Activated naive CD8-positive, alpha-beta T cell (primary cell): ENCODE data around the gene PPARA.
"Not testable (repeated sequence)": the region's sequence is repeated elsewhere in the genome, so short reads cannot be mapped to it uniquely, and the experiment has no call there.

Experiments used
- H3K27ac Mint-ChIP-seq: one replicate; pipeline ENCODE4 v1.8.0; 2021; ENCODE audit warnings: mixed read lengths
- H3K27me3 Mint-ChIP-seq: one replicate; pipeline ENCODE4 v1.8.0; 2021; ENCODE audit warnings: mixed read lengths
- H3K36me3 Mint-ChIP-seq: one replicate; pipeline ENCODE4 v1.8.0; 2021; ENCODE audit warnings: mixed read lengths
- H3K4me1 Mint-ChIP-seq: one replicate; pipeline ENCODE4 v1.8.0; 2021; ENCODE audit warnings: low read depth, mixed read lengths
- H3K4me3 Mint-ChIP-seq: one replicate; pipeline ENCODE4 v1.8.0; 2021; ENCODE audit warnings: mild to moderate bottlenecking, mixed read lengths
- H3K9me3 Mint-ChIP-seq: one replicate; pipeline ENCODE4 v1.8.0; 2021; ENCODE audit warnings: low read depth, mixed read lengths

Gene PPARA

DNA sequence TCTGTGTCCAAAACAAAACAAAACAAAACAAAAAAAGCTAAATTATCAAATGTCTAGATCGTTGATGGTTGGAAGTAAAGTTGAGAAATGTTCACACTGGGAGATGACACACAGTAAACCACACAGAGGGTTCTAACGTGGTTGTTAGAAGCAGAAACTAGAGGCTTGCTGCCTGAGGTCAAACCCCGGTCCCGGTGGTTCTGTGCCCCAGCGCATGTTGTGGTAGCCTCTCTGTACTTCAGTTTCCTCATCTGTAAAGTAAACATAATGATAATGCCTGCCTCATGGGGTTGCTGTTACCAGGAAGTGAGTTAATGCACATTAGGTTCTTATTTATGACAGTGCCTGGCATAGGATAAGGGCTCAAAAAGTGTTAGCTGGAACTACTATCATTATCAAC lies 33.4 kb downstream of the PPARA start:
- peaks cover 43% of the 10 kb centered on the region for H3K36me3 Mint-ChIP-seq
- no peak overlapping the region for H3K4me3 Mint-ChIP-seq
- H3K27me3 Mint-ChIP-seq, result no peaks in the 10 kb centered on the region
- no peaks in the 10 kb centered on the region for H3K4me1 Mint-ChIP-seq
- peaks cover 11% of the 10 kb centered on the region for H3K9me3 Mint-ChIP-seq
- no peak overlapping the region for H3K27ac Mint-ChIP-seq

GRCh38 chr22:46185283-46185682 lies 35.0 kb downstream of the PPARA start:
- H3K4me3 Mint-ChIP-seq, result no peak overlapping the region
- peaks cover 41% of the 10 kb centered on the region for H3K36me3 Mint-ChIP-seq
- no peaks in the 10 kb centered on the region for H3K4me1 Mint-ChIP-seq
- H3K27ac Mint-ChIP-seq, result no peak overlapping the region
- H3K9me3 Mint-ChIP-seq, result peaks cover 2% of the 10 kb centered on the region
- H3K27me3 Mint-ChIP-seq, result no peaks in the 10 kb centered on the region

DNA sequence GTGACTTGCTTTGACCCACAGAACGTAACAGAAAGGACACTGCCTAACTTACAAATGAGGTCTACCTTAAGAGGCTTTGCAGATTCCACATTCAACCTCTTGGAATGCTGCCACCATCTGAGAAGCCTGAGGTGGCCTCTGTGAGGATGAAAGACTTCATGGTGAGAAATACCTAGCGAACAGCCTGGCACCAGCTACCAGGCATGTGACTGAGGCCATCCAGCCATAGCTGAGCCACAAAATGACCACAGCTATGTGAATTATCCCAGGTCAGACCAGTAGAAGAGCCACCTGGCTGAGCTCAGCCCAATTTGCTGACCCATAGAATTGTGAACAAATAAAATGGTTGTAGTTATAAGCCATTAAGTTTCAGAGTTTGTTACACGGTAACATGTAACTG lies 37.5 kb downstream of the PPARA start:
- no peaks in the 10 kb centered on the region for H3K4me1 Mint-ChIP-seq
- no peak overlapping the region for H3K27ac Mint-ChIP-seq
- no peak overlapping the region for H3K4me3 Mint-ChIP-seq
- H3K36me3 Mint-ChIP-seq, result peaks cover 38% of the 10 kb centered on the region
- no peaks in the 10 kb centered on the region for H3K9me3 Mint-ChIP-seq
- H3K27me3 Mint-ChIP-seq, result no peaks in the 10 kb centered on the region

GRCh38 chr22:46192210-46192993 lies 42.1 kb downstream of the PPARA start:
- Mint-ChIP-seq H3K27me3 (no peaks in the 10 kb centered on the region), H3K4me1 (no peaks in the 10 kb centered on the region), H3K4me3 (no peak overlapping the region), H3K27ac (peak overlapping the region; percentile 2), H3K9me3 (no peaks in the 10 kb centered on the region), H3K36me3 (peaks cover 18% of the 10 kb centered on the region)

DNA sequence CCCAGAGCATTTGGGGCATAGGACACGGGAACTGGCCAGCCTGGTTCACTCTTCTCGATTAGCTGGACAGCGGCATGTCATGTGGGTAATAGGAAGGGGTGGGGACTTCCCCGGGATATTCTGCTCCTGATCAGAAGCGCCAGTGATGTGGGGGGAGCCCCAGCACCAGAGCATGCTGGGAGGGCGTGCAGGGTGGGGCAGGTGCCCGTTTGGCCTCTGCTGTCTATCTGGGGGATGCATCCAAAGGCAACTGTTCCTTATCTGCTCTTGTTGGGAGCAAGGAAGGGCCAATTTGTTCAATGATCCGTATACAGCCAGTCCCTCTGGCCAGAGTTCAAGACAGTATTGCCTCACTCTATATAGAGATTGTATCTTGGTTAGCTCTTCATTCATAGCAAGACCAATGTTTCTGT lies 43.6 kb downstream of the PPARA start:
- Mint-ChIP-seq H3K4me1 (no peaks in the 10 kb centered on the region), H3K9me3 (no peaks in the 10 kb centered on the region), H3K27ac (no peak overlapping the region), H3K4me3 (no peak overlapping the region), H3K27me3 (no peaks in the 10 kb centered on the region), H3K36me3 (peaks cover 16% of the 10 kb centered on the region)

GRCh38 chr22:46195487-46196165 lies 45.3 kb downstream of the PPARA start:
- H3K27ac Mint-ChIP-seq, result peak overlapping the region; percentile 35

GRCh38 chr22:46196278-46196677 lies 46.0 kb downstream of the PPARA start:
- H3K4me1 Mint-ChIP-seq, result no peaks in the 10 kb centered on the region
- H3K9me3 Mint-ChIP-seq, result no peaks in the 10 kb centered on the region
- no peak overlapping the region for H3K4me3 Mint-ChIP-seq
- no peaks in the 10 kb centered on the region for H3K27me3 Mint-ChIP-seq
- H3K36me3 Mint-ChIP-seq, result peaks cover 15% of the 10 kb centered on the region
- H3K27ac Mint-ChIP-seq, result no peak overlapping the region

More at GRCh38 chr22:46195487-46196165, 45.3 kb downstream of the PPARA start:
- Mint-ChIP-seq H3K36me3 (peaks cover 13% of the 10 kb centered on the region), H3K4me3 (no peak overlapping the region), H3K4me1 (no peaks in the 10 kb centered on the region), H3K27me3 (no peaks in the 10 kb centered on the region), H3K9me3 (no peaks in the 10 kb centered on the region)

DNA sequence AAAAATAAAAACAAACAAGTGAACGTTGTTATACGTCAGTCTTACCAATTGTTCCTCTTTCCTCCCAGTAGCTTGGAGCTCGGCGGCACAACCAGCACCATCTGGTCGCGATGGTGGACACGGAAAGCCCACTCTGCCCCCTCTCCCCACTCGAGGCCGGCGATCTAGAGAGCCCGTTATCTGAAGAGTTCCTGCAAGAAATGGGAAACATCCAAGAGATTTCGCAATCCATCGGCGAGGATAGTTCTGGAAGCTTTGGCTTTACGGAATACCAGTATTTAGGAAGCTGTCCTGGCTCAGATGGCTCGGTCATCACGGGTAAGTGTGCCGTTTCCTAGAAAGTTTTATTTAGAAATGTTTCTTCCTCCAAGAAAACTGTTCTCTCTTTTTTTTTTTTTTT lies 47.9 kb downstream of the PPARA start:
- no peak overlapping the region for H3K4me3 Mint-ChIP-seq
- peaks cover 8% of the 10 kb centered on the region for H3K36me3 Mint-ChIP-seq
- H3K4me1 Mint-ChIP-seq, result no peaks in the 10 kb centered on the region
- H3K27me3 Mint-ChIP-seq, result no peaks in the 10 kb centered on the region
- no peak overlapping the region for H3K27ac Mint-ChIP-seq
- H3K9me3 Mint-ChIP-seq, result no peaks in the 10 kb centered on the region

DNA sequence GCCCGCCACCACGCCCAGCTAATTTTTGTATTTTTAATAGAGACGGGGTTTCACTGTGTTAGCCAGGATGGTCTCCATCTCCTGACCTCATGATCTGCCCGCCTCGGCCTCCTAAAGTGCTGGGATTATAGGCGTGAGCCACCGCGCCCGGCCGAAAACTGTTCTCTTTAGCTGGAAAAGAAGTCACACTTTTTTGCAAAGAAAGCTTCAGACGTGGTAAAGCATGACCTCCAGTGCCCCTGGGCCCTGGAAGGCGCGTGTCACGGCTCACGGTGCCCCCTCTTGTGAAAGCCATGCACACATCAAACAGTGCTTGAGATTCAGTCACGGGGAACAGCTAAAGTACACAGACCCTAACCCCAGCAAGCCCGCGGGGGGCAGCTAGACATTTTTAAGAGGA lies 48.5 kb downstream of the PPARA start:
- not testable (repeated sequence) for H3K27me3 Mint-ChIP-seq, H3K4me3 Mint-ChIP-seq, H3K27ac Mint-ChIP-seq, H3K4me1 Mint-ChIP-seq, H3K36me3 Mint-ChIP-seq, H3K9me3 Mint-ChIP-seq

- H3K36me3 Mint-ChIP-seq, result peaks cover 17% of the 10 kb centered on the region
- no peaks in the 10 kb centered on the region for H3K9me3 Mint-ChIP-seq
- H3K27me3 Mint-ChIP-seq, result no peaks in the 10 kb centered on the region
- no peaks in the 10 kb centered on the region for H3K4me1 Mint-ChIP-seq
- no peak overlapping the region for H3K27ac Mint-ChIP-seq
- no peak overlapping the region for H3K4me3 Mint-ChIP-seq
These were observed 50.9 kb downstream of the PPARA start for GRCh38 chr22:46201059-46201757.

DNA sequence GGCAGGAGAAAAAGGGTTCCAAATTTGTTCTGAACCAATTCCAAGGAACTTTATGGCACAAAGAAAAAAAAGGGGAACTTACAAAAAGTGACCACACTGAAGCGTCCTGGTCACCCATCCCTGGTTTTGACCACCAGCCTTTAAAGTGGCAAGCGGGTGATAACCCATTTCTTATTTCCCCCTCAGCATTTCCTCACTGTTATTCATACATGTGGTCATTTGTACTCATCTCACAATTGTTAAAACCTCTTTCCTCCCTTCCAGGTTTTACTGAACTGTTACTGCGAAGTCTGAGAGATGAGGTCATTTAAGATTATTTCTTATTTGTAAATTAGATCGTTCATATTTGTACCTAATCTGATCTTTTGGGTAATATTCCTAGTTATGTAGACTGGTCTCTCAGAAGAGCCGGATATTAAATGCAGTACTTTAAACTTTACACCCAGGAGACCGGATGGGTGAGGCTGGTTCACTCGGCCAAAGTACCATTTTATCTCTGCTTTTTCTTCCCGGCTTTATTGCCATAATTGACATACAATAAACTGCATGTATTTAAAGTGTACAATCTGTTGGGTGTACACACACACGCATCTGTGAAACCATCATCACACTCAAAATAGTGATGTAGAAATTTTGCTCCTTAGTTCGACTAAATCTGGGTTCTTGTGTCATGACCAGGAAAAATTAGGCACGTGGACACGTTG lies 52.7 kb downstream of the PPARA start:
- Mint-ChIP-seq H3K27me3 (no peaks in the 10 kb centered on the region), H3K4me3 (no peak overlapping the region), H3K9me3 (no peaks in the 10 kb centered on the region), H3K27ac (no peak overlapping the region), H3K4me1 (no peaks in the 10 kb centered on the region), H3K36me3 (peaks cover 17% of the 10 kb centered on the region)

- no peaks in the 10 kb centered on the region for H3K9me3 Mint-ChIP-seq
- no peaks in the 10 kb centered on the region for H3K4me1 Mint-ChIP-seq
- H3K36me3 Mint-ChIP-seq, result peaks cover 19% of the 10 kb centered on the region
- no peak overlapping the region for H3K4me3 Mint-ChIP-seq
- H3K27me3 Mint-ChIP-seq, result no peaks in the 10 kb centered on the region
- no peak overlapping the region for H3K27ac Mint-ChIP-seq
These were observed 53.3 kb downstream of the PPARA start for GRCh38 chr22:46203601-46203980.

DNA sequence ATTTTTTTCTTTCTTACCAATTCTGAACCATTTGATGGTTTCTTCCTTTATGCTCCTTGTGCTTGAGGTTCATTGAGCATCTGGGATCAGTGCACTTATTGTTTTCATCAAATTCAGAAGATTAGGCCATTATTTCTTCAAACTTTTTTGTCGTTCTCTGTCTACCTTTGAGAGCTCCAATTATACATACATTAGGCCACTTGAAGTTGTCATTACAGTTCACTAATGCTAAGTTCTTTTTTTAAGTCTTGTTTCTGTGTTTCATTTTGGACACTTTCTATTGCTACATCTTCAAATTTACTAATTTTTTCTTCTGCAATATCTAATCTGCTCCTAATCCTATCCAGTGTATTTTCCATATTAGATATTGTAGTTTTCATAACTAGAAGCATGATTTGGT lies 58.9 kb downstream of the PPARA start:
- Mint-ChIP-seq H3K36me3 (peaks cover 32% of the 10 kb centered on the region), H3K27me3 (no peaks in the 10 kb centered on the region), H3K4me3 (no peak overlapping the region), H3K9me3 (peaks cover 3% of the 10 kb centered on the region), H3K4me1 (no peaks in the 10 kb centered on the region), H3K27ac (no peak overlapping the region)

DNA sequence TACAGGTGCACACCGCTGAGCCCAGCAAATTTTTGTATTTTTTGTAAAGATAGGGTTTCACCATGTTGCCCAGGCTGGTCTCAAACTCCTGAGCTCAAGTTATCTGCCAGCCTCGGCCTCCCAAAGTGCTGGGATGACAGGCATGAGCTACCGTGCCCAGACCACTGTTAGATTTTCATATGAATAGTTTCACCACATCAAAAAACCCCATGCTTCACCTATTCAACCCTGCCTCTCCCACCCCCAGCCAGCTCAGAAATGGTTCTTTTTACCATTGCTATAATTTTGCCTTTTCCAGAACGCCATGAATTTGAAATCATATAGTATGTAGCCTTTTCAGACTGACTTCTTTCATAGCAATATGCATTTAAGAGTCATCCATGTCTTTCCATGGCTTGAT lies 61.9 kb downstream of the PPARA start:
- Mint-ChIP-seq H3K4me3 (no peak overlapping the region), H3K27me3 (no peaks in the 10 kb centered on the region), H3K27ac (no peak overlapping the region), H3K36me3 (peaks cover 37% of the 10 kb centered on the region), H3K4me1 (no peaks in the 10 kb centered on the region), H3K9me3 (peaks cover 3% of the 10 kb centered on the region)

DNA sequence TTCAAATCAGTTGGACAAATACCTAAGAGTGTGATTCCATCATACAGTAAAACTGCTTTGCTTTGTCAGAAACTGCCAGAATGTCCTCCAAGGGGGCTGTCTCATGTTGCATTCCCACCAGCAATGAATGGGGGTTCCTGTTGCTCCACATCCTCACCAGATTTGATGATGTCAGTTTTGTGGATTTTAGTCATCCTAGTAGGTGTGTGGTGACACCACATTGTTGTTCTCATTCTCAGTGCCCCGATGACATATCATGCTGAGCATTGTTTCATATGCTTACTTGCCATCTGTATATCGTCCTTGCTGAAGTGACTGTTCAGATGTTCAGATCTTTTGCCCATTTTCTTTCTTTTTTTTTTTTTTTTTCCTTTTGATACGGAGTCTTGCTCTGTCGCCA lies 62.7 kb downstream of the PPARA start:
- no peaks in the 10 kb centered on the region for H3K27me3 Mint-ChIP-seq
- peaks cover 3% of the 10 kb centered on the region for H3K9me3 Mint-ChIP-seq
- H3K36me3 Mint-ChIP-seq, result peaks cover 37% of the 10 kb centered on the region
- no peak overlapping the region for H3K4me3 Mint-ChIP-seq
- H3K27ac Mint-ChIP-seq, result no peak overlapping the region
- no peaks in the 10 kb centered on the region for H3K4me1 Mint-ChIP-seq
